Measurements from ENCODE around the gene PLEKHG4B.

DNA sequence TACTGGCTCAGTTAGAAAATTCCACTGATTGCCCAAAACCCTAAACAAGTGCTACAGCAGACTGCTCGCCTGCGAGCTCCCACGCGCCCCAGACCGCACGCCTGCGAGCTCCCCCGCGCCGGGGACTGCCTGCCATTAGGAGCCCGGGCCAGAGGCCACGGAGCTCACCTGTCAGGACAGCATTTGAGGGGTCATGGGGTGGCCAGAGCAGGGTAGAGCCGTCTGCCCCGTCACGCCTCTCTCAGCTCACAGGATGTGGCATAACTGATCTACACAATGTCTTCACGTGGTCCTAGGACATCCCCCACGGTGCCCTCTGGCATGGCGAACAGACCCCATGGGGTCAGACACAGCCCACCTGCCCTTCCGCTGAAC lies 70.2 kb downstream of the PLEKHG4B start:
- no peak for TF ChIP-seq ARID4B (CRISPR knock-in tag; IDR thresholded peaks at IDR 0.05; ENCODE audit: borderline replicate concordance)
- TF ChIP-seq JUN (CRISPR knock-in tag; IDR thresholded peaks at IDR 0.05): no peak
- TF ChIP-seq CTCF (IDR thresholded peaks at IDR 0.05): no peak
- TF ChIP-seq ATF2 (CRISPR knock-in tag; IDR thresholded peaks at IDR 0.05; ENCODE audit: borderline replicate concordance, low read depth): no peak
- TF ChIP-seq ATF1 (CRISPR knock-in tag; IDR thresholded peaks at IDR 0.05): no peak
- no peak for TF ChIP-seq SP1 (CRISPR knock-in tag; conservative IDR thresholded peaks at IDR 0.05)
- no peak for TF ChIP-seq USF2 (CRISPR knock-in tag; IDR thresholded peaks at IDR 0.05)
- TF ChIP-seq NFE2L1 (CRISPR knock-in tag; IDR thresholded peaks at IDR 0.05): no peak
- TF ChIP-seq, protein P1, sequence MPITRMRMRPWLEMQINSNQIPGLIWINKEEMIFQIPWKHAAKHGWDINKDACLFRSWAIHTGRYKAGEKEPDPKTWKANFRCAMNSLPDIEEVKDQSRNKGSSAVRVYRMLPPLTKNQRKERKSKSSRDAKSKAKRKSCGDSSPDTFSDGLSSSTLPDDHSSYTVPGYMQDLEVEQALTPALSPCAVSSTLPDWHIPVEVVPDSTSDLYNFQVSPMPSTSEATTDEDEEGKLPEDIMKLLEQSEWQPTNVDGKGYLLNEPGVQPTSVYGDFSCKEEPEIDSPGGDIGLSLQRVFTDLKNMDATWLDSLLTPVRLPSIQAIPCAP (CRISPR knock-in tag; IDR thresholded peaks at IDR 0.05): no peak
- no peak for TF ChIP-seq ESRRA (CRISPR knock-in tag; IDR thresholded peaks at IDR 0.05; ENCODE audit: borderline replicate concordance)

Data from WTC11 (cell line).